IMR-90 (cell line): ENCODE results near the gene SP140. TPM values are rescaled to one million over a fixed set of nuclear protein-coding genes. Genes with fewer than 3 reads are reported as not detected.
"Not testable (repeated sequence)": the region's sequence is repeated elsewhere in the genome, so short reads cannot be mapped to it uniquely, and the experiment has no call there.

Experiments used
- ATAC-seq: fragments of 200-7000 bp; cut with Tn5 transposase; 2 replicates; pipeline ENCODE4 v1.9.1; 2020; ENCODE audit warnings: low read depth, mild to moderate bottlenecking, moderate library complexity
- BruUV-seq: library from RNA; stranded (reverse); fragments of 400-500 nt; replicated peaks from 2 replicates; lab custom pipeline; 2021; lab: Mats Ljungman, UMichigan
- CTCF ChIA-PET: fragments of 300-600 bp; formaldehyde crosslinking; extraction: SDS; loops from one replicate; lab custom pipeline; 2021; ENCODE audit warnings: antibody characterized with exemption; lab: Yijun Ruan, JAX
- POLR2A ChIA-PET: fragments of 300-600 bp; sonication (Branson Sonifier 250); formaldehyde crosslinking; loops from one replicate; lab custom pipeline; 2022; ENCODE audit warnings: antibody characterized with exemption; ENCODE audit not compliant: unreplicated experiment; lab: Charles Lee
- DNase-seq: peaks from one replicate; pipeline ENCODE4 v3.0.0; 2013
- H2AFZ ChIP-seq: replicated peaks from 2 replicates; pipeline ENCODE3; 2013; ENCODE audit warnings: low read length, mild to moderate bottlenecking; ENCODE audit not compliant: poor library complexity
- H2AK5ac ChIP-seq: 2 replicates; pipeline ENCODE4 v1.6.1; 2013; ENCODE audit warnings: low read depth, low read length, inconsistent platforms
- H2AK9ac ChIP-seq: replicated peaks from 2 replicates; pipeline ENCODE3; 2013; ENCODE audit warnings: mild to moderate bottlenecking, low read depth, low read length, moderate library complexity; ENCODE audit not compliant: poor library complexity
- H2BK120ac ChIP-seq: 2 replicates; pipeline ENCODE4 v1.6.1; 2013; ENCODE audit warnings: low read depth, low read length, inconsistent platforms
- H2BK15ac ChIP-seq: 3 replicates; pipeline ENCODE4 v1.6.1; 2013; ENCODE audit warnings: low read depth, low read length, inconsistent platforms
- H2BK20ac ChIP-seq: 2 replicates; pipeline ENCODE4 v1.6.1; 2013; ENCODE audit warnings: low read depth, mild to moderate bottlenecking, inconsistent platforms, low read length, moderate library complexity
- H2BK5ac ChIP-seq: 2 replicates; pipeline ENCODE4 v1.6.1; 2013; ENCODE audit warnings: mild to moderate bottlenecking, low read depth, low read length, inconsistent platforms; ENCODE audit not compliant: poor library complexity, severe bottlenecking
- H3K14ac ChIP-seq: replicated peaks from 2 replicates; pipeline ENCODE4 v1.6.1; 2013; ENCODE audit warnings: low read depth, low read length, inconsistent platforms
- H3K18ac ChIP-seq: 2 replicates; pipeline ENCODE4 v1.6.1; 2013; ENCODE audit warnings: low read depth, low read length, control low read depth
- H3K23ac ChIP-seq: 2 replicates; pipeline ENCODE4 v1.6.1; 2013; ENCODE audit warnings: low read depth, low read length, inconsistent platforms
- H3K27ac ChIP-seq: 2 replicates; pipeline ENCODE4 v1.5.1; 2013; ENCODE audit warnings: mild to moderate bottlenecking, control low read depth, low read length; ENCODE audit not compliant: insufficient read depth
- H3K27me3 ChIP-seq: 2 replicates; pipeline ENCODE4 v1.6.1; 2013; ENCODE audit warnings: low read length; ENCODE audit not compliant: control insufficient read depth, insufficient read depth
- H3K36me3 ChIP-seq: 2 replicates; pipeline ENCODE4 v1.6.1; 2013; ENCODE audit warnings: low read length, mixed read lengths; ENCODE audit not compliant: control insufficient read depth, insufficient read depth
- H3K4ac ChIP-seq: 2 replicates; pipeline ENCODE4 v1.6.1; 2013; ENCODE audit warnings: low read depth, low read length, inconsistent platforms
- H3K4me1 ChIP-seq: 2 replicates; pipeline ENCODE4 v1.6.1; 2013; ENCODE audit warnings: low read length, mixed read lengths; ENCODE audit not compliant: control insufficient read depth, insufficient read depth
- H3K4me2 ChIP-seq: 2 replicates; pipeline ENCODE4 v1.6.1; 2013; ENCODE audit warnings: low read depth, mild to moderate bottlenecking, control low read depth, low read length, moderate library complexity
- H3K4me3 ChIP-seq: 2 replicates; pipeline ENCODE4 v1.5.1; 2013; ENCODE audit warnings: low read depth, mild to moderate bottlenecking, control low read depth, low read length, moderate library complexity; ENCODE audit not compliant: insufficient read depth
- H3K56ac ChIP-seq: 2 replicates; pipeline ENCODE4 v1.6.1; 2013; ENCODE audit warnings: low read length, inconsistent platforms; ENCODE audit not compliant: insufficient read depth; ENCODE audit errors: extremely low read depth
- H3K79me1 ChIP-seq, 2 experiments: 2 replicates each; pipeline ENCODE4 v1.6.1; 2013; ENCODE audit warnings: low read length in 2 of 2, inconsistent platforms in 1 of 2, low read depth in 1 of 2
- H3K9ac ChIP-seq: 2 replicates; pipeline ENCODE4 v1.6.1; 2013; ENCODE audit warnings: low read depth, low read length, control low read depth
- H3K9me1 ChIP-seq: 2 replicates; pipeline ENCODE4 v1.6.1; 2013; ENCODE audit warnings: low read length, inconsistent platforms; ENCODE audit not compliant: insufficient read depth
- H3K9me3 ChIP-seq: 2 replicates; pipeline ENCODE4 v1.6.1; 2013; ENCODE audit warnings: low read length; ENCODE audit not compliant: control insufficient read depth, insufficient read depth
- H4K20me1 ChIP-seq: 2 replicates; pipeline ENCODE4 v1.6.1; 2013; ENCODE audit warnings: low read length, inconsistent platforms; ENCODE audit not compliant: insufficient read depth
- H4K5ac ChIP-seq: 2 replicates; pipeline ENCODE4 v1.6.1; 2013; ENCODE audit warnings: mild to moderate bottlenecking, low read depth, low read length, control low read depth
- H4K8ac ChIP-seq, 2 experiments: 2 replicates each; pipeline ENCODE4 v1.6.1; 2013; ENCODE audit warnings: low read depth in 2 of 2, low read length in 2 of 2, control low read depth in 1 of 2, inconsistent platforms in 1 of 2
- H4K91ac ChIP-seq: 2 replicates; pipeline ENCODE4 v1.6.1; 2013; ENCODE audit warnings: low read depth, low read length, inconsistent platforms; ENCODE audit not compliant: insufficient read depth
- WGBS, 2 experiments: methylation state at CpG; one replicate each; pipeline versions ENCODE4 v1.1.5 to v1.1.7; 2013; ENCODE audit warnings: missing lambda C conversion rate in 2 of 2; ENCODE audit not compliant: insufficient read length in 1 of 2; ENCODE audit errors: extremely low coverage in 2 of 2; 5-methylcytosine and 5-hydroxymethylcytosine counted together
- dilution Hi-C: fragments of 300-500 bp; cut with HindIII; formaldehyde crosslinking; loops from one replicate; pipeline ENCODE4 v1.14.3; 2018; ENCODE audit warnings: low sequenced_read_pairs; ENCODE audit not compliant: unreplicated experiment
- in situ Hi-C: fragments of 300-500 bp; cut with MboI; formaldehyde crosslinking; loops from 3 replicates; pipeline ENCODE4 v1.14.3; 2019; ENCODE audit warnings: low sequenced_read_pairs, inconsistent platforms, mixed read lengths
- intact Hi-C: fragments of 100-400 bp; cut with micrococcal nuclease; formaldehyde crosslinking; loops from 2 replicates; pipeline ENCODE4 v1.10.0; 2022
- polyA plus RNA-seq, 3 experiments: library from polyadenylated mRNA; depleted of rRNA; stranded (reverse); fragments of >200 nt; gene quantifications; 2 replicates each; pipeline ENCODE4 v1.2.3, GENCODE V29; 2012; ENCODE audit warnings: low replicate concordance in 1 of 3
- total RNA-seq: library from RNA; depleted of rRNA; stranded (reverse); fragments of >200 nt; gene quantifications from 2 replicates; pipeline ENCODE4 v1.2.3, GENCODE V29; 2012

The SP140 gene
- total and polyA plus RNA-seq, 2 of the 4 experiments (the other 2 are of a cell fraction), result 1.4 TPM

- H3K36me3 ChIP-seq, H2AK5ac ChIP-seq, CTCF ChIA-PET, H3K9ac ChIP-seq, POLR2A ChIA-PET, H3K27ac ChIP-seq, H2AK9ac ChIP-seq, H2BK20ac ChIP-seq, H2BK15ac ChIP-seq, H4K91ac ChIP-seq, H3K4ac ChIP-seq, H3K23ac ChIP-seq, BruUV-seq, dilution Hi-C loops, H3K79me1 ChIP-seq, H3K18ac ChIP-seq, H3K4me2 ChIP-seq, intact Hi-C loops, H3K27me3 ChIP-seq, H4K20me1 ChIP-seq, H4K5ac ChIP-seq, in situ Hi-C loops, H3K4me3 ChIP-seq, H3K9me3 ChIP-seq, H2BK120ac ChIP-seq, H3K4me1 ChIP-seq, H2AFZ ChIP-seq, ATAC-seq, DNase-seq, H2BK5ac ChIP-seq, H3K14ac ChIP-seq, H3K9me1 ChIP-seq, H4K8ac ChIP-seq, H3K56ac ChIP-seq: not testable (repeated sequence)
- WGBS, 2 experiments, result no CpG with 5 or more reads among the region's 5 CpGs
Measured at GRCh38 chr2:230310792-230311191, 85.3 kb downstream of the SP140 start.

DNA sequence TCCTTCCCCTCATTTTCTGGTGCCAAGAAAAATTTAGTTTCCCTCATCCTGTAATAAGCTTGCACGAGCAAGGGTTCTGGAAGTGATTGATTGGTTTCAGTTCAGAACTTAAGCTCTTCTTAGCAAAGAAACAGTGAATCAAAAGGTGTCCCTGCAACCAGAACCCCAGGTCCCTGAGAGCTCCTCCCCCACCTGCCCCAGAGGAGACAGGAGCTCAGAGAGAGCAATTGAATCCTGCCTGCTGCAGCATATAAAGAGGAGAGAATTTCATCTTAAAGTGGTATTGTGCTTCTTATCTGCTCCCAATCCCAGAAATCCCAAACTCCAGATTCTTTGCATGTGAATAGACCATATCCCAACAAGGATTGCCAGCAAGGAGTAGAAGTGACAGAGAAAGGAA is 86.1 kb downstream of the SP140 start:
- H3K9me3 ChIP-seq, BruUV-seq: not testable (repeated sequence)

More for the DNA sequence above, 86.1 kb downstream of the SP140 start:
- DNase-seq, H3K27me3 ChIP-seq, H3K4me1 ChIP-seq, intact Hi-C loops, H2AK5ac ChIP-seq, H3K79me1 ChIP-seq, H3K4me2 ChIP-seq, H4K91ac ChIP-seq, H3K23ac ChIP-seq, CTCF ChIA-PET, H4K5ac ChIP-seq, H4K20me1 ChIP-seq, H3K4ac ChIP-seq, H4K8ac ChIP-seq, H3K9ac ChIP-seq, dilution Hi-C loops, H3K14ac ChIP-seq, H2AFZ ChIP-seq, H3K9me1 ChIP-seq, H2BK20ac ChIP-seq, H2BK15ac ChIP-seq, H2BK120ac ChIP-seq, POLR2A ChIA-PET, H2AK9ac ChIP-seq, H3K27ac ChIP-seq, H3K56ac ChIP-seq, H3K4me3 ChIP-seq, H3K18ac ChIP-seq, in situ Hi-C loops, H2BK5ac ChIP-seq, H3K36me3 ChIP-seq, ATAC-seq: not testable (repeated sequence)
- no CpG with 5 or more reads among the region's 1 CpG for WGBS, 2 experiments
